Measurements from ENCODE around the gene STMN3.

- TF ChIP-seq, protein P1, sequence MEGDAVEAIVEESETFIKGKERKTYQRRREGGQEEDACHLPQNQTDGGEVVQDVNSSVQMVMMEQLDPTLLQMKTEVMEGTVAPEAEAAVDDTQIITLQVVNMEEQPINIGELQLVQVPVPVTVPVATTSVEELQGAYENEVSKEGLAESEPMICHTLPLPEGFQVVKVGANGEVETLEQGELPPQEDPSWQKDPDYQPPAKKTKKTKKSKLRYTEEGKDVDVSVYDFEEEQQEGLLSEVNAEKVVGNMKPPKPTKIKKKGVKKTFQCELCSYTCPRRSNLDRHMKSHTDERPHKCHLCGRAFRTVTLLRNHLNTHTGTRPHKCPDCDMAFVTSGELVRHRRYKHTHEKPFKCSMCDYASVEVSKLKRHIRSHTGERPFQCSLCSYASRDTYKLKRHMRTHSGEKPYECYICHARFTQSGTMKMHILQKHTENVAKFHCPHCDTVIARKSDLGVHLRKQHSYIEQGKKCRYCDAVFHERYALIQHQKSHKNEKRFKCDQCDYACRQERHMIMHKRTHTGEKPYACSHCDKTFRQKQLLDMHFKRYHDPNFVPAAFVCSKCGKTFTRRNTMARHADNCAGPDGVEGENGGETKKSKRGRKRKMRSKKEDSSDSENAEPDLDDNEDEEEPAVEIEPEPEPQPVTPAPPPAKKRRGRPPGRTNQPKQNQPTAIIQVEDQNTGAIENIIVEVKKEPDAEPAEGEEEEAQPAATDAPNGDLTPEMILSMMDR (IDR thresholded peaks at IDR 0.05; ENCODE audit: insufficient read depth, low read length, poor library complexity, severe bottlenecking): no peak
- no peak for TF ChIP-seq EZH2phosphoT487 (conservative IDR thresholded peaks at IDR 0.05; ENCODE audit: low read length)
Measured at GRCh38 chr20:63591147-63591533, 62.1 kb downstream of the STMN3 start.
